Measurements from ENCODE around the gene FTO.

The FTO gene

DNA sequence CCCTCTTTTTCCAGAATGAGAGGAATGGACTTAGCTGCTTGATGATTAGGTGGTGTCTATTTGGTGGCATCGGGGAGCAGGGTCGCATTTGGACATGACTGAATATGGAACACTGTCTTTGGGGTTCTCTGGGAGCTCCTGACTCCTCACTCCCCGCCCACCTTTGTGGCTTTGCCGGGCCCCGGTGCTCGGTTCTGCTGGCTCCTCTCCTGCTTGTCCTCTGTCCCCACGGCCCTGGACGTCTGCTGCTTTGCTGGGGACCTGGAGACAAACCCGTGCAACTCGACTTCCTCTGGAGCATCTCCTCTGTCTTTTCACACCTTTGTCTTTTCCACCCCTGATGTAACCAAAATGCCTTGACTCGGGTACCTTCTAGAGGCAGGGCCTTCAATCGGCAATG, 446.9 kb downstream of the FTO start:
- Histone ChIP-seq H3K4me3 (no peak overlapping the region), H3K27ac (no peak overlapping the region)

DNA sequence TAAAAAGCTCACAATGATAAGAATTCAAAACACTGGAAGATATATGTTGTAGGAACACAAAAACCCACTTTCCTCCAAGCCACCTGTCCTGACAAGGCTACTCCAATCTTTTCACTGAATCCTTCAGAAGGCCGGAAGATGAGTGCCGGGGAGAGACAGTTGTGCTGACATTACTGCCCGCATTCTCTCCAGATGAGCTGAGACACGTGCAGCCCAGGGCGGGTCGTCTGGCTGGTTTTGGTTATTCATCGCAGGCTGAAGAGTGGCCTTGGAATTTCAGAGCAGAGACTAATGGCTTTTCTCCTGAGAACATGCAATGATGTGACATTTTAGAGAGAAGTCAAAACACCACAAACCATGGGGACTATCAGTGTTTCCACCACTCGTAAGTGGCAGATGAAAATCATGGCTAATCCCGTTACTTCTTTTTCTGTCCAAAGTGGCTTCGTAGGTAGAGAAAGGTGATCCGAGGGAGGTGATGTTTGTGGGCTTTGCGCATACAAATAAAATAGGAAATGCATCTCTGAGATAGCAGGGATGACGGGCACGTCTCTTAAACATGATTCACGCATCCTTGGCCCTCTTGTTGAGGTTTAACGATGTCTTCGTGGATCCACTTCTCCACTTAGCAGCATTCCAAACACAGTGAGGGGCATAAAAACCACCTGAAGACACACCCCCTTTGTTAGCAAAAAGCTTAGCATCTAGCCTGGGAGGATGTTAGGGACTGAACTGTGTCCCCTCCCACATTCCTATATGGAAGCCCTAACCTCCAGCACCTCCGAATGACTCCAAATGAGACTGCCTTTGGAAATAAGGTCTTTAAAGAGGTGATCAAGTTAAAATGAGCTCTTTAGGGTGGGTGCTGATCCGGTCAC, 448.6 kb downstream of the FTO start:
- no peak overlapping the region for H3K4me3 ChIP-seq

DNA sequence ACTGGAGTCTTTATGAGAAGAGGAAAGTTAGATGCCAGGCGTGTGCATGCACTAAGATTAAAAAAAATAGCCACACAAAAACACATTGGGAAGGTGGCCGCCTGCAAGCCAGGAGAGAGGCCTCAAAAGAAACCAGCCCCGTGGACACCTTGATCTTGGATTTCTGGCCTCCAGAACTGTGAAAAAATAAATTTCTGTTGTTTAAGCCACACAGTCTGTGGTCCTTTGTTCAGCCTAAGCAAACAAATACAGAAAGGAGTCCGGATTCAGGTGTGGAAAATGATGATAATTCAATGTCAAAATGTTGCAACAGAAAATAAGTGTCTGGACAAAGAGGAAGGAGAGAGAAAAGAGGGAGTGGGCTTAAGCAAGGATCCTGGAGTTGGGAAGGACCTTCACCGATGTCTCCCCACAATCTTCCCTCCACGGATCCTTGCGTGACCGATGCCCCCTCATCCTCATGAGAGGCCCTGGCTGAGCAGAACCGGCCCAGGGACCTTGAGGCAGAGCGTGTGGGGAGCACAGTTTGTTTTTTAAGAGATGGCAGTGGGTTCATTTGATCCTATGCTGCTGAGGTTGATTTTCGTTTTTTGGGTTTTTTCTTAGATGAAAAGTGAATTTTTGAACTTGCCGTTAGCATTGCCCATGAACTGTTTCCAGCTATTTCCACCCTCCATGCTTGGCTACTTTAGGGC, 449.4 kb downstream of the FTO start:
- no peak overlapping the region for H3K4me3 ChIP-seq
- H3K27ac ChIP-seq: no peak overlapping the region

More for the DNA sequence above, 448.6 kb downstream of the FTO start:
- H3K27ac ChIP-seq: no peak overlapping the region

DNA sequence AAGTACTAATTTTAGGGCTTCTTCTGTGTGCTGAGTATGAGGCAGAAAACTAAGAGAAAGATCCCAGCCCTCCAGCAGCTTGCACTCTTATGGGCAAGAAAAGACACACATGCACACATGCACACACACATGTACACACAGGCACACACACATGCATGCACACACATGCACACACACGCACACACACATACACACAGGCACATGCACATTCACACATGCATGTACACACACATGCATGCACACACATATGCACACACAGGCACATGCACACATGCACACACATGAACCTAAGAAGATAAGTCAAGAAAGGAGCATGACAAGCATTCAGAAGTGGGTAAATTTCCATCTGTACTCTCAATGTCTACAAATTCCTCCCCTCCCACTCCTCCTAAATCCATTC, 452.4 kb downstream of the FTO start:
- Histone ChIP-seq H3K4me3 (no peak overlapping the region), H3K27ac (no peak overlapping the region)

DNA sequence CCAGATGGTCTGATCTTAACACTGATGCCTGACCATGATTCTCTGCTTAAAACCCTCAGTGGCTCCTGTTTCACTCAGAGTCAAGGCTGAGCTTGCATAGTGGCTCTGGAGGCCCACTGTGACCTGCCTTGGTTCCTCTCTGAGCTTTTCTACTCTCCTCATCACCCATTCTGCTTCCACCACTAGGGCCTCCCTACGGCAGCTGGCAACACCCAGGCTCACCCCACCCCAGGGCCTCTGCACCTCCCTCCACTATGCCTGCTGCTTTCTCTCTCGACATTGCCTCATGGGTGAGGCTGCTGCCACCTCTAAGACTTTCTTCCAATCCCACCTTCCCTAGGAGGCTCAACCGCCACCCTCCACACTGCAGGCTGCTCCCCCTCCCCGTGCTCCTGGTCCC, 455.0 kb downstream of the FTO start:
- Histone ChIP-seq H3K27ac (no peak overlapping the region), H3K4me3 (no peak overlapping the region)

DNA sequence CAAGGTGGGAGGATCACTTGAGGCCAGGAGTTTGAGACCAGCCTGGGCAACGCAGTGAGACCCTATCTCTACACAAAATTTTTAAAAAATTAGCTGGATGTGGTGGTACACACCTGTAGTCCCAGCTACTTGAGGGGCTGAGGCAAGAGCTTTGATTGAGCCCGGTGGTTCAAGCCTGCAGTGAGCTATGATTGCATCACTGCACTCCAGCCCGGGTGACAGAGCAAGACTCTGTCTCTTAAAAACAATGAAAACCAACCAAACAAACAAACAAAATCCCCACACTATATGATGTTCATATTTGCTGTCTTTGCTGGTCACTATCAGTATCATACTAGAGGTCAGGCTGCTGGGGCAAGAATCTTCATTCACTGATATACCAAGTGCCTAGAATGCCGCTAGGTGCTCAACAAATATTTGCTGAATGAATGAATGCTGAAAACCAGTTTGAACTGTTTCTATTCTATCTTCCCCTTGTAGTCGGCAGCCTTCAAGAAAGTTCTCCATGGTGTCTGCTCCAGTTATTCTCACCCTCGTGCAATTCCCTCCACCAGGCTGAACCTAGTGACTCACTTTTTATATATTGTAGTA, 455.6 kb downstream of the FTO start:
- Histone ChIP-seq H3K27ac (no peak overlapping the region), H3K4me3 (no peak overlapping the region)

DNA sequence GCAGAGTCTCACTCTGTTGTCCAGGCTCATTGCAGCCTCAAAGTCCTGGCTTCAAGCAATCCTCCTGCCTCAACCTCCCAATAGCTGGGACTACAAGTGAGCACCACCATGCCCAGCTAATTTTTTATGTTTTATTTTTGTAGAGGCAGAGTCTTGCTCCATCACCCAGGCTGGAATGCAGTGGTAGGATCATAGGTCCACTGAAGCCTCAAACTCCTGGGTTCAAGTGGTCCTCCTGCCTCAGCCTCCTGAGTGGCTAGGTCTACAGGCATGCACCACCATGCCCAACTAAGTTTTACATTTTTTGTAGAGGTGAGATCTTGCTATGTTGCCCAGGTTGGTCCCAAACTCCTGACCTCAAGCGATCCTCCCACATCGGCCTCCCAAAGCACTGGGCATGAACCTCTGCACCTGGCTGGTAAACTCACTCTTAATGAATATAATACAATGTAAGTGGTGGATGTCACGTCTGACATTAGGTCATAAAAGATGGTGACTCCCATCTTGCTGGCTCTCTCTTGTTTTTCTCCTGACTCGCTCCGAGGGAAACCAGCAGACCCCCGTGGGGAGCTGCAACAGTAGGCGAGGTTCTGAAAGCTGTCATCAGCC, 456.4 kb downstream of the FTO start:
- Histone ChIP-seq H3K27ac (no peak overlapping the region), H3K4me3 (no peak overlapping the region)

DNA sequence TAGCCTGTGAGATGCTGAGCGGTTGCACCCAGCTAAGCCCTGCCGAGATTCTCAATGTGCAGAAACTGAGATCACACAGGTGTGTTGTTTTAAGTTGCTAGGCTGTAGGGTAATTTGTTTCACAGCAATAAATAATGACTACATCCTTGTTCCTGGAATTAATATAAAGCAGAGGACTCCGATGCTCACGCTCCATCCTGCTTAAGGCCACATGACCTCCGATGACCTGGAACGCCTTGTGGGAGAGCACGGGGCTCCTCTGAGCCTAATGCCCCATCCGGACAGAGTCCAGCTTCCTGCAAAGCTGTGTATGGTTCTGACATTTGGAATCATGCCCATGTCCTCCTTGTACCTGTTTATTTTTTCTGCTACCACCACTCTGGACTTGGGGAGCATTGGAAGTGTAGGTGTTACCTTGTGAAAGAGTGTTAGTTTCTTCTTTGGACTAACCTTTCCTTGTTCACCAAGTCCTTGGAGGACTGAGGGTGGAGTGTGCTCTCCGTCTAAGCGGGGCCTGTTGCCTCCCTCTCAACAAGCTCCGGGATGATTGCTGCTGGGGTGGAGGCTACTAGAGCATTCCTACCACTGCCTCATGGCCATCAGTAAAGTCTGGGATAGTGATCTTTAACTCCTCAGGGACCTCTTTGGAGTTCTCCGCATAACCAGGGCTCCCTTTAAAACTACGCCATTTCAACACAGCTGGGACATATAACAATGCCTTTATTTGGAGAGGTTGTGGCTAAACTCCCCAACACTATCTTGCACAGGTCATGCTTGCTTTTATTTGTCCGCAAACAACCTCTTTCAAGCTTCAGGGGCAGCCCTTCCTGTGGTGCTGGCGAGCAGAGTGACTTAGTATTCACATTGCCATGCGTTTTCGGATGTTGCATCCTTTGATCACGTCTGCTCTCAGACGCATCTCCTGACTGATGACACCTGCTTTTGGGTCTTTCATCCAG, 457.3 kb downstream of the FTO start:
- H3K27ac ChIP-seq: no peak overlapping the region
- no peak overlapping the region for H3K4me3 ChIP-seq

DNA sequence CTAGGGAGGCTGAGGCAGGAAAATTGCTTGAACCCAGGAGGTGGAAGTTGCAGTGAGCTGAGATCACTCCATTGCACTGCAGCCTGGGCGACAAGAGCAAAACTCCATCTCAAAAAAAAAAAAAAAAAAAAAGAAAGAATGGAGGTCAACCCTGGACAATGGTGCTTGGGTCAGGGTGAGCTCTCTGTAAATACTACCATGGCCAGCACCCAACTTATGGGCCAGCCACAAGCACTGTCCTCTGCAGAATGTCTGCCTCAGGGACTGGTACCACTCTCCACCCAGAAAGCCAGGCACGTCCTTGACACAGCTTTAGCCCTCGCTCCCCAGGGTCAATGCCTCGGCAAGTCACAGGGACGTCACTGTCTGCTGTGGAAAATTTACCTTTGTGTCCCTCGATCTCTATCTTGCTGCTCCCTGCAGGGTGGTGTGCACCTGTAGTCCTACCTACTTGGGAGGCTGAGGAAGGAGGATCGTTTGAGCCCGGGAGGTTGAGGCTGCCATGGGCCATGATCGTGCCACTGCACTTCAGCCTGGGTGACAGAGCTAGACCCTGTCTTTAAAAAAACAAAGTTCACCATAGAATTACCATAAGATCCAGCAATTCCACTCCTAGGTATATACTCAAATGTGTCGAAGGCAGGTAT, 459.4 kb downstream of the FTO start:
- H3K27ac ChIP-seq: no peak overlapping the region

DNA sequence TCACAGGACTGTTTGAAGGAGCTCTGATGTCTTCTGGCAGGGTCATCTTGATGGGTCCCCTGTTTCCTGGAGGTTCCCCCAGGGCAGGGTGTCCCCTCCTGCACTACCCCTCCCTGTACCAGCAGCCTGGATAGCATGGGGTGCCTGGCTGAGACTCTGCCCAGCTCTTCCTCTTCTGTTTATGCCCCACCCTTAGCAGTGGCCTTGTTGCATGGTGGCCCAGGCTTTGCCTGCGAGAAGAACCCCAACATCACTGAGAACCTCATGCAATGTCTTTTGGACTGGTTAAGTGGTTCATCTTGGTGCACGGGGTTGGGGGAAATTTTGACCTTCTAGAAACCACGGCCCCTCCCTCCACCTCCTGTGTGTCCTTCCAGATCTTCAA, 460.8 kb downstream of the FTO start:
- peak overlapping the region in 1 of 21 experiments; percentile 29 for H3K27ac ChIP-seq
- H3K4me3 ChIP-seq: no peak overlapping the region

More for the DNA sequence above, 459.4 kb downstream of the FTO start:
- no peak overlapping the region for H3K4me3 ChIP-seq

DNA sequence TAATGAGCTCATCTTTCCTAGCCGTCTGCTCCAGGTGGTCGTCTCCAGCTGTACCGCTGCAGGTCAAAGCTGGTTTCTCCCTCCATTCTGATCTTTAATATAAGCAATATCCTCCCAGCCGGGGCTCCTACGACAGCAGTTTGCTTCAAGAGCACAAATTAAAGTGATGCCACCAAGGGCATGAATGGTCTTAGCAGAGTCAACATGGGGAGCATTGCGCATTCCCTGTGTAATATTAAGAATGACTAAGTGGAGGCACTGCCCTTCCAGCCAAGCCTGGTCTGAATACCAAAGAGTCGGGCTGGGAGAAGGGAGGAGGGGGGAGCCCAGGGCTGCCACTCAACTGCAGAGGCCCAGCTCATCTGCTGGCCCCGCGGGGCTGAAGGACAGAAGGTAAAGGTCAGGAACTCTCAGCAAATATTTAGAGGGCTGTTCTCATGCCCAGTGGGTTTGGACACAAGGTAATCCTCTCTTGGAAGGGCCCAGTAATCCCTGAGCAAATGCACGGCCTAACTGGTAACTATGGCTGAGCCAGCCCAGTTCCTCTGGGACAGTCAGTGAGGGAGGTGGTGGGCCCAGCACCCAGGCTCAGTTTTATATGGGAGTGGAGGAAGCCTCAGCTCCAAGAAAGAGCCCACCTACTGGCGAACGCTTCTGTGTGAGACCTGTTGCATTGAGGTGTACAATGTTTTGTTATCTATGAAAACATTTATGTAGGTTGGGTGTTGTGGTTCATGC, 461.4 kb downstream of the FTO start:
- peak overlapping the region in 3 of 21 experiments; percentile 25 to 50 (median 31) for H3K27ac ChIP-seq
- H3K4me3 ChIP-seq: no peak overlapping the region

DNA sequence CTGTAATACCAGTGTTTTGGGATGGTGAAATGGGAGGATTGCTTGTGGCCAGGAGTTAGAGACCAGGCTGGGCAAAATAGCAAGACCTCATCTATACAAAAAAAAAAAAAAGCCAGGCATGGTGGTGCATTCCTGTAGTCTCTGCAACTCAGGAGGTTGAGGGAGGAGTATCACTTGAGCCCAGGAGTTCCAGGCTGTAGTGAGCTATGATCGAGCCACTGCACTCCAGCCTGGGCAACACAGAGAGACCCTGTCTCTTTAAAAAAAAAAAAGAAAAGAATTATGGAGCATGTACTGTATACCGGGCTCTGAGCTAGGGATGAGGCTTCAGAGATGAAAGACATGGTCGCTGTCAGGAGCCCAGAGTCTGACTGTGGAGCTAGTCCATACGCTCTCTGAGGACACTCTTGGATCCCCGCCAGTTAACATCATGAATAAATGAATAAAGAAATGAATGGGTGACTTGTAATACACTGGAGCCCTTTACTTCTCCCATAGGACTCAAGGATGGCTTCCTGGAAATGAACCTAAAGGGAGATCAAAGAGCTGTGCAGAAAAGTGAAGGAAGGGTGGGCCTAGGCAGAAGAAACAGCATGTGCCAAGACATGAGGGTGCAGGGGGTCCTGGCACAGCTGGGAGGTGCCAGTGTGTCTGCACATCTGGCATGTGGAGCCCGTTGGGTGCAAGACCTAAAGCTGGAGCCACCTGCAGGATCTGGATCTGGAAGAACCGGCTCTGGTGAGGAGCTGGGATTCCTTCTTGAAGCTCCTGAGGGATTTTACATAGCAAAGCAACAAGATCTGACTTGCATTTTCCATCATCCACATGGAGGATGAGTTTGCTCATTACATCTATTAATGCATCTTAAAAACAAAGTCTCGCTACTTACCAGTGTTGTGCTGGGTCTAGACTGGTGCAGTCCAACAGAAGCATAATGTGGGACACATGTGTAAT, 462.2 kb downstream of the FTO start:
- Histone ChIP-seq H3K27ac (peak overlapping the region in 3 of 21 experiments; percentile 25 to 50 (median 31)), H3K4me3 (no peak overlapping the region)

DNA sequence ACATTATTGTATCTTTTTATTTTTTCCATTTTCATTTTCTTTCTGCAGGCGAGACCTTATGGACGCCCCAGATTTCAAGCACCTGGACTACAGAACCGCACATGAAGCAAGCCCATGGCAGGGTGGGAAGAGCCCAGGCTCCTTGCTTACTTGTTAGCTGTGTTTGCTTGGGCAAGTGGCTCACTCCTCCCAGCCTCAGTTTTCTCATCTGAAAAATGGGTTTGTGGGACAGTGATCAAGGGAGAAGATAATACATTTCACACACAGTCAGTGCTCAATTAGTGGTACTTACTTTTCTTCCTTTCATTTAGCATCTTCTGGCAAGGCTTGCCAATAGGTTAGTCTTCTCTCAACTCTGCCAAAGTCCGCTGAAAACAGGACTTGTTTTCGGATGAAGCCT, 465.2 kb downstream of the FTO start:
- H3K27ac ChIP-seq: no peak overlapping the region

DNA sequence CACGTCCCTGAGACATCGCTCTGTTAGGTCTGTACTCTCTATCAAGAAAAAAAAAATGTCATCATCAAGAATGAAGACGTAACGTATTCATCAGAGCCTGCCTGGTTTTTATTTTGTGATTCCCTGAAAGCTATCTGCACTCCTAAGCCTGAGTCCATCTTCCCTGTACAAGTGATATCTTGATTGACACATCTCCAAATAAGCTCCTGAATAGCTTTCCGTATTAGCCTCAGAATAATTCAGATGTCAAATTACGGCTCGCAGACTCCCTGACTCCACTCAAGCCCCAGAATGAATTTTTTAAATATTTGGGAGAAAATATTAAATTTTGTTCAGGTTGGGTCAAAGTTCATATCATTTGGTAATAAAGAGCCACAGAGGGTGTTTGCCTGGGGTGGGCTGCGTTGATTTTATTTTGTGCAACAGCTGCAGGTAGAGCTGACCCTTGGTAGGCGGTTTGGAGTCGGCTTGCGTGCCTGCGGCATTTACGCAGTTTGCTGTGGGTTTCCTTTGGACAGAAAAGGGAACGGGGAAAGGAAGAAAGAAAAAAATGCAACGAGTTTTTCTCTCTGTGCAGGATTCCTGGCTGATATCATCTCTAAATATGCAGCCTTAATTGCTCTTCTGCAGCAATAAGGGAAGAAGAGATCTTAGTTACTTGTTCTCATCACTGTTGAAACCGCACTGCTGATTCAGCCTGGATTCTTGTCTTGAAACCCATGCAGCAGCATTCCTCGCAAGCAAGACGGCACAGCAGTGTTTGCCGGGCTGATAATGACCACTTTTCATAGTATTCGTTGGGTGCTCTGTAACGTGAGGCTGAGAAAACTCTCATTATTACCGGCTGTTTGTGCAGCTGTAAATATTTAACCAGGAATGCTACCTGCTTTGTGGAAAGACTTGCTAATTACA, 467.9 kb downstream of the FTO start:
- Histone ChIP-seq H3K4me3 (no peak overlapping the region), H3K27ac (no peak overlapping the region)

More for the DNA sequence above, 465.2 kb downstream of the FTO start:
- H3K4me3 ChIP-seq: no peak overlapping the region

DNA sequence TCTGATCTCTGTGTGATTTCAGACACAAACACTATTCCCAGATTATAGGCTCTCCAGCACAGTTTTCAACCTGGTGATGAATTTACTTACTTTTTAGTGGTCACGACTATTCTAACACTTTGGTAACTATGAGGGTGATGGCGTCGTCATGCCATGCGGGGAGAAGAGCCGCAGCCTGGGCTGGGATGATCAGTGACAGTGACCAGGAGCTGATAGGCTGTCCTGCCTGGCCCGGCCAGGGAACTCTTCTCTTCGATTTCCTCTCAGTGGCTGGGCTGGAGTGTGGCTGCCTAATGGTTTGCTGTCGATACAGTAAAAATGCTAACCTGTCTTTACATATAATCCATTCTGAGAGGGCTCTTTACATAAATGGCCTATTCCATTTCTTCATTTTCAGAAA, 469.5 kb downstream of the FTO start:
- H3K4me3 ChIP-seq: no peak overlapping the region
- no peak overlapping the region for H3K27ac ChIP-seq

DNA sequence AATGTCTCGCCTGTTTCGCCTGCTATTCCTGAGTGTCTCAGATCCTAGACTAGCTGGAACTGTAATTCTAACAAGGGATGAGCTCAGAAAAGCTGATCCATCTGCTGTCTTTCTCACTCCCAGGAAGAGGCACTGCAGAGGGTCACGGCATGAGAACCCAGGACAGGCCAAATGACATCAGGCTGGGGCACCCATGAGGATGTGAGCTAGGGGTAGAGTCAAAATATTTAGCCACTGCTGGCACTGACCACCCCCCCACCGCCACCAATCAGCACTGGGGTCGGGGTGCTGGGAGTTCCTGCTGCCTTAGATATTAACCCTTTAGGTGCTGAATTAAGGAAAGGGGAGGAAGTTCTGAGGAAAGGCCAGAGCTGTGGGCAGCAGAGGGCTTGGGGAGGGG, 470.2 kb downstream of the FTO start:
- no peak overlapping the region for H3K4me3 ChIP-seq
- H3K27ac ChIP-seq: peak overlapping the region in 3 of 21 experiments; percentile 6 to 24 (median 14)
